GM19193 (cell line): Measurements from ENCODE around the gene BBS4.
"Not testable (repeated sequence)": the region's sequence is repeated elsewhere in the genome, so short reads cannot be mapped to it uniquely, and the experiment has no call there.

Experiments
- POLR2A ChIP-seq: IDR thresholded peaks from 4 replicates; pipeline ENCODE4 v1.6.1; 2011; ENCODE audit not compliant: insufficient read depth, insufficient read length; ENCODE audit errors: extremely low read depth

The BBS4 gene, protein sequence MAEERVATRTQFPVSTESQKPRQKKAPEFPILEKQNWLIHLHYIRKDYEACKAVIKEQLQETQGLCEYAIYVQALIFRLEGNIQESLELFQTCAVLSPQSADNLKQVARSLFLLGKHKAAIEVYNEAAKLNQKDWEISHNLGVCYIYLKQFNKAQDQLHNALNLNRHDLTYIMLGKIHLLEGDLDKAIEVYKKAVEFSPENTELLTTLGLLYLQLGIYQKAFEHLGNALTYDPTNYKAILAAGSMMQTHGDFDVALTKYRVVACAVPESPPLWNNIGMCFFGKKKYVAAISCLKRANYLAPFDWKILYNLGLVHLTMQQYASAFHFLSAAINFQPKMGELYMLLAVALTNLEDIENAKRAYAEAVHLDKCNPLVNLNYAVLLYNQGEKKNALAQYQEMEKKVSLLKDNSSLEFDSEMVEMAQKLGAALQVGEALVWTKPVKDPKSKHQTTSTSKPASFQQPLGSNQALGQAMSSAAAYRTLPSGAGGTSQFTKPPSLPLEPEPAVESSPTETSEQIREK

GRCh38 chr15:72685925-72686794 lies at the start of gene BBS4, which contains the start of gene HIGD2B:
BBS4 (plus strand) TSS chr15:72686207; CDS start chr15:72686228, 21 bp downstream.
HIGD2B (minus strand) TSS chr15:72686182; CDS start chr15:72676374, 9,808 bp downstream.
- TF ChIP-seq POLR2A: peak; percentile 89

DNA sequence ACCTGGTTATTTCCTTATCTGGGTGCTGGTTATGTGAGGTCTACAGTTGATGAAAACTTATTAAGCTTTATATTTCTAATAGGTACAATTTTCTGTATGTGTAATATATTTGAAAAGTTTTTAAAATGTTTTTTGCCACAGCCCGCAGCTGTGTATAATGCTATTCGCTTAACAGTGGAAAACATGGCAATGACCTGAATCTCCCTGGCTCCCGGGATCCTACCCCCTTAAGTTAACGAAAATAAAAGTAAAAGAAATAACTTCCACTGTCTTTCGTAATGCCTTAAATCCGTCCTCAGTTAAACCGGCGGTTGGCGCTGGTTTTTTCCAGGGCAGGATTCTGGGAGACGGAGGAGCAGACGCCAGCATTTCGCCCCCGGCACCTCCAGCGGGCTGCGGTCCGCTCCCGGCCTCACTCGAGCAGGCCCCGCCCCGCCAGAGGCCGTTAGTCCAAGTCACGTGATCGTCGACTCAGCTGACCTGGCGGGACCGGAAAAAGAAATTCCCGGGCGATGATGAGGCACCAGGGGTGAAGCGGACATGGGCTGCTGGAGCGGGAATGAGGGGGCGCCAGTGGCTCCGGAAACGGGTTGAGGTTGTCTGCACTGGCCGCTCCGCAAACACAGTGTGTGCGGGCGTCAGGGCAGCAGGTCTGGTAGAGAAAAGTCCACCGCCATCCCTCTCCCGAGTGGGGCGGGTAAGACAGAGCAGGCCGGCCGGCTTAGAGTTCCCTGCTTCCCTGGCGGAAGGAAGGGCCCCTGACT lies 49.3 kb upstream of the BBS4 start:
- peak; percentile 23 for TF ChIP-seq POLR2A

- not testable (repeated sequence) for TF ChIP-seq POLR2A
These were observed 31.6 kb upstream of the BBS4 start, which contains the start of gene GOLGA6B for GRCh38 chr15:72654397-72654796. GOLGA6B (plus strand) TSS chr15:72654697; CDS start chr15:72654738, 41 bp downstream.

DNA sequence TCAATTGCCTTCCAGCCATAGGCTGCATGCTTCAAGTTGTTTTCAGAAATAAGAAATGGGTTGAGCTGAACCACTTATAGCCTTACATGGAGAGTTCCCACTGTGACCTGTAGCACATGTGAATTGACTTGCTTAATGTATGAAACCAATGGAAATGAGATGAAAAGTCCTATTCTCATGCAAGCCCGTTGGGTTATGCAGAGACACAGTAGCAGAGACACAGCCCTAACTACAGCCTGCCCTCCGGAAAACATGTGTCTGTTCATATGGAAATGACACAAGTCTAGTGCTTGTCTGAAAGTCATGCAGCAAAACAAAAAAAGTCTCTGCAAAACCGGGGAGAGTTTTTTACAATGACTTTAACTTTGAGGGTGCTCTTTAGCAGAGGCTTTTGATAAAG lies 14.5 kb upstream of the BBS4 start:
- no peak for TF ChIP-seq POLR2A

- no peak for TF ChIP-seq POLR2A
These were observed 9.2 kb upstream of the BBS4 start for GRCh38 chr15:72676838-72677237.

DNA sequence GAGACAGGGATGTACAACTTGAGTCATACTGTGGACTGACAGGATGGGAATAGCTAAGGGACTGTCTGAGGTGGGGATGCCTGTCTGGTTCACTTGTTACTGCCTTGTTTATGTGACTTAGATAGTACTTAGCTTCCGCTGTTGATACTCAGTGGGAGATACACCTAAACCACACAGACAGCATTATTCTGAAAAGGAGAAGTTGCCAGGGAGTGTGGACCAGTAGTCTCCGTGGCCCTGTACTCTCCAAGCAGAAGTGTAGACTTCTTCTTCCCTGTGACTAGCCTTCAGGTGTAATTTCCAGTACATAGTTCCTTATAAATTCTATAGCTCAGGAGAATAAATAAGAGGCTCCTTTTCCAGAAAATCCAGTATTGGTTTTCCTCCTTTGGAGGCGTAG lies 5.1 kb upstream of the BBS4 start:
- no peak for TF ChIP-seq POLR2A

DNA sequence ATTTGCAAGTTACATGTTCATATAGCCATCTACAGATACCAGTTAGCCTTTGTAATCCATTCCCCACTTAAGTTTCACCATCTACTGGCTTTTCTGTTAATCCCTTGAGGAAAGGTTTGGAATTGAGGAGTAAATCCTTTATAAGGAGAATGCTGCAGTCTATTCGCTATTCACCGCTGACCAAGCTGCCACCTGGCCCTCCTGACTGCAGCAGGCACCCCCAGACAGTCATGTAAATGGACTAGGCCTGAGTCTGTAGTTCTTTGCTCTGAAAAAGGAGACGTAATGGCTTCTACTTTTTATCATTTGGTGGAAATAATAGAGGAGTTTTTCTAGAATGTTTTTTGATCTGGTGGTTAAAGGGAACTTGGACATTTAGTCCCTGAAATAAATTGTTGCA lies 3.2 kb upstream of the BBS4 start:
- no peak for TF ChIP-seq POLR2A

- no peak for TF ChIP-seq POLR2A
These were observed 594 bp upstream of the BBS4 start for GRCh38 chr15:72685301-72685924.

- no peak for TF ChIP-seq POLR2A
These were observed 2.7 kb downstream of the BBS4 start for GRCh38 chr15:72688697-72689096.

DNA sequence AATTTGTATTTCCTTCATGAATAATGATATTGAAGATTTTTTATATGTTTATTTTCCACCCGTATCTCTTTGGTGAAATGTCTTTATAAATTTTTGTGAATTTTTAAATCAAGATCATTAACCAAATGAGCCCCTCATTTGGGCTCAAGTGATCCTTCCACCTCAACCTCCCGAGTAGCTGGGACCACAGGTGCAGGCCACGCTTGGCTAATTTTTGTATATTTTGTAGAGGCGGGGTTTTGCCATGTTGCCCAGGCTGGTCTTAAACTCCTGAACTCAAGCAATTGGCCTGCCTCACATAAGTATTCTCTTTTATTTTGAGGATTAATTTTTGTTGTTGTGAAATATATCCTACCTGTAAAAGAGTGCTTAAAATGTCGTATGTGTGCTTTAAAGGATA lies 4.9 kb downstream of the BBS4 start:
- no peak for TF ChIP-seq POLR2A

- no peak for TF ChIP-seq POLR2A
These were observed 12.9 kb downstream of the BBS4 start for GRCh38 chr15:72698938-72699337.

GRCh38 chr15:72700076-72700475 lies 14.1 kb downstream of the BBS4 start:
- TF ChIP-seq POLR2A: no peak

DNA sequence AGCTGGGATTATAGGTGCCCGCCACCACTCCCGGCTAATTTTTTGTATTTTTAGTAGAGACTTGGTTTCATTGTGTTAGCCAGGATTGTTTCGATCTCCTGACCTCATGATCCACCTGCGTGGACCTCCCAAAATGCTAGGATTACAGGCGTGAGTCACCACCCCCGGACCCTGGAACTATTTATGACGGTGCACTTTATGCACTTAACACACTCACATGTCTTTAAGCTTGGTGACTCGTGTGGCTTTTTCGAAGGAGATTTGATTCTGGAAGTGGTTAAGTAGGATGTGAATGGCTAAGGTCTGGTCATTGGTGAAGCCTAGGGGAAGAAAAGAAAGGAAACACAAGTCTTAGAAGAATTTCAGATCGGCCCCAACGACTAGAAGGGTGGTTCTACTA lies 20.3 kb downstream of the BBS4 start:
- no peak for TF ChIP-seq POLR2A

DNA sequence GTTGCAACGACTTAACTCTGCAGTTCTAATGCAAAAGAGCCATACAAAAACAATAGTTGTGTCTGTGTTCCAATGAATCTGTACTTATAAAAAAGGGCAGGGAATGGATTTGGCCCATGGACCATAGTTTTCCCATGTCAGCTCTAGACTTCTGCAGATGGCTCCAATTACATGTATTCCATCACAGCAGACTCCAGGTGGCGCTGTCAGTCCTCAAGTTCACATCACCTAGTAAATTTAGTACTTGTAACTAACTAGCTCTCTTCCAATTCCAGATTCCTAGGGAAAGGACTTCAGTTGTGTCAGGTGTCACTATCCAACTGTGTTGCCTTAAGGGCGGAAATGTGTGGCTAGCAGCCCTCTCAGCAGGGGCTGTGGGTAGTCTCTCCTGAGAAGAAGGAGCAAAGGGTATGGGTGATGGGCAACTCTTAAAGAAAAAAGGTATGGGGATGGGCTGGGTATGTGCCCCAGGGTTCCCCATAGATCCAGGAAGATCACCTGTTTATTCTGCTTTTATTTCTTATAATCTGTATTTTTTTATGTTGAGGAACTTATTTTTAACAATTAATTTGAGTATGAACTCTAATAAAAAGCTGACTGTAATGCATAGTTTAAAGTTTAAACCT lies 36.2 kb downstream of the BBS4 start:
- no peak for TF ChIP-seq POLR2A
